ENCODE measurements around the gene PGAM5.
"Not testable (repeated sequence)": the region's sequence is repeated elsewhere in the genome, so short reads cannot be mapped to it uniquely, and the experiment has no call there.

PGAM5 gene

DNA sequence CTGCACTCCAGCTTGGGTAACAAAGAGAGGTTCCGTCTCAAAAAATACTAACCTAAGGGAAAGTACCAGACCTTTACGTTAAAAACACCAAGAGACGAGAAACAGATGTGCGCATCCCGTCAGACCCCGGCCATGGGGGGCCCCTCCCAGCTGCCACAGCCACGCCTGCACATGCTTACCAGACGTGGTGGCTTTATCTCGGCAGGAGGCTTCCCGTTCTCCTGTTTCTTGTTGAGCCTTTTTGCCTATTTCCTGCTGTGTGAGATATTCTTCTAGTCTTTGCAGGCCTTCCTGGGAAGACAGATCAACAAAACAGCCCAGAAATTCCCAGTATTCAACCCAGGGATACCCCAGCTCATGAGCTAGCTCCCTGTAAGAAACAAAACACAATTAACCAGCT, 23.6 kb downstream of the PGAM5 start:
- no peak for DNase-seq
- no peak overlapping the region for H3K27ac Mint-ChIP-seq
- no peak overlapping the region for H3K4me3 Mint-ChIP-seq
- peaks cover 73% of the 10 kb centered on the region for H3K36me3 Mint-ChIP-seq (ENCODE audit: insufficient read depth)
- H3K9me3 Mint-ChIP-seq, result peaks cover 0 to 6% of the 10 kb centered on the region in 2 donors
- ATAC-seq (replicated peaks), result no peak
- peaks cover 0 to 4% of the 10 kb centered on the region in 2 donors for H3K4me1 Mint-ChIP-seq (ENCODE audit: low read depth in 2 of 2)
- H3K27me3 Mint-ChIP-seq, result no peaks in the 10 kb centered on the region

DNA sequence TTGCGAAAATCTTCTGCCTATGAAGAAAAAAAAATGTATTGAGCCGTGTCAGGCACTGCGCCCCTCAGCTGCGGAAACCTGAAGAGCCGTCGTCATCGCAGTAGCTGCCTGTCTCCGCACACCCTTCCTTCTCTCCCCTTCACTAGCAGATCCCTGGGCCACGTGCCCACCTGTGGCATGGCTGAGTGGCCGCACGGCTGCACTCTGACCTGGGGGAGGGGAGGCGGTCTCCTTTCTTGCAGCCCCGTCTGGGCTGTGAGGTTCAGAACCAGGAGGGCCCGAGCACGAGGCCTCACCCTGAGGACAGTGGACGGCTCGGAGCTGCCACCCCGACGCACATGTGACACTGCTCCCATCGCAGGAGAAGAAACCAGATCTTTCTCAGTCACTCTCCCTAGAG, 24.9 kb downstream of the PGAM5 start:
- Mint-ChIP-seq H3K4me1 (ENCODE audit: low read depth in 2 of 2) (peaks cover 0 to 5% of the 10 kb centered on the region in 2 donors), H3K4me3 (no peak overlapping the region)
- ATAC-seq (replicated peaks), result no peak

GRCh38 chr12:132736378-132736777, 25.7 kb downstream of the PGAM5 start:
- peaks cover 0 to 6% of the 10 kb centered on the region in 2 donors for H3K9me3 Mint-ChIP-seq
- no peak overlapping the region for H3K4me3 Mint-ChIP-seq
- peaks cover 0 to 5% of the 10 kb centered on the region in 2 donors for H3K4me1 Mint-ChIP-seq (ENCODE audit: low read depth in 2 of 2)
- peaks cover 82% of the 10 kb centered on the region for H3K36me3 Mint-ChIP-seq (ENCODE audit: insufficient read depth)
- no peak overlapping the region for H3K27ac Mint-ChIP-seq
- DNase-seq (no peak), ATAC-seq (replicated peaks) (no peak)
- no peaks in the 10 kb centered on the region for H3K27me3 Mint-ChIP-seq

More for the DNA sequence above, 24.9 kb downstream of the PGAM5 start:
- Mint-ChIP-seq H3K27ac (peak overlapping the region in 1 of 2 donors; percentile 38), H3K36me3 (ENCODE audit: insufficient read depth) (peaks cover 79% of the 10 kb centered on the region), H3K27me3 (no peaks in the 10 kb centered on the region), H3K9me3 (peaks cover 0 to 6% of the 10 kb centered on the region in 2 donors)
- no peak for DNase-seq

GRCh38 chr12:132736913-132737312, 26.3 kb downstream of the PGAM5 start:
- Mint-ChIP-seq H3K27me3 (no peaks in the 10 kb centered on the region), H3K36me3 (ENCODE audit: insufficient read depth) (peaks cover 81% of the 10 kb centered on the region), H3K9me3 (peaks cover 0 to 2% of the 10 kb centered on the region in 2 donors), H3K27ac (no peak overlapping the region), H3K4me3 (no peak overlapping the region), H3K4me1 (ENCODE audit: low read depth in 2 of 2) (peaks cover 0 to 2% of the 10 kb centered on the region in 2 donors)
- DNase-seq, result no peak
- ATAC-seq (replicated peaks), result no peak

DNA sequence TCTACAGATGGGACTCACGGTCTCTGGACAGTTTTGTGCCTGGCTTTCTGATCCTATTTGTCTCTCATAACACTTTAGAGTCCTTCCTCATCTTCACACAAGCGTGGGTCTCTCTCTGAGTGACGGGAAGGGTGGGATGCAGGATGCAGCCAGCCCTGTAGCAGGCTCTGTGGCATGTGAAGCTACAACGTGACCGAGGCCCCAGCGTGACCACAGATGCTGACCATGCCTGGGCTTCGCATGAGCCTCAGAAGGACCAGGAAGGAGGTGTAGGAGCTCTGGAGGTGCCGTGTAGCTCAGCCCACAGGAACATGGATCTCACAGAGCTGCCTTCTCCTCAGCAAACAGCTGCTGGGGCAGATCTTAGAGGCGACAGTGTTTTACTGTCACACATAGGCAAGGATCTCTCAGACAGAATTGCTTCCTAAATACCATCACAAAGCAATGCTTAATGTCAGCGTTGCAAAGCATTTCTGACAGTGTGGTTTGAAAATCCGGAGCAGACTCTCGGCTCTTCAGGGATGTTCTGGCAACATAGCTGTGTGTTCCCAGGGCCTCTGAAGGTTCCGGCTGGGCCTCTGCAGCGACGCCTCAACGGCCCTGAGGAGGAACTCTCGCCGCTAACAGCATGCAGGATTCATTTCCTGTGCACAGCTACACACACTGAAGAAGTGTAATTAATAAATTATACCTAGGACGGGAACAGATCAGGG, 29.1 kb downstream of the PGAM5 start:
- H3K4me3 Mint-ChIP-seq, result no peak overlapping the region
- ATAC-seq (replicated peaks) (no peak), DNase-seq (no peak)
- H3K36me3 Mint-ChIP-seq (ENCODE audit: insufficient read depth), result peaks cover 84% of the 10 kb centered on the region
- H3K9me3 Mint-ChIP-seq, result no peaks in the 10 kb centered on the region
- H3K4me1 Mint-ChIP-seq (ENCODE audit: low read depth in 2 of 2), result peaks cover 11 to 13% of the 10 kb centered on the region in 2 donors
- H3K27me3 Mint-ChIP-seq, result no peaks in the 10 kb centered on the region
- H3K27ac Mint-ChIP-seq, result peak overlapping the region in 1 of 2 donors; percentile 80

GRCh38 chr12:132740313-132740646, 29.6 kb downstream of the PGAM5 start:
- H3K27ac Mint-ChIP-seq, result peak overlapping the region; percentile 75 to 80
- H3K4me1 Mint-ChIP-seq (ENCODE audit: low read depth in 2 of 2), result peaks cover 11 to 13% of the 10 kb centered on the region in 2 donors
- peaks cover 84% of the 10 kb centered on the region for H3K36me3 Mint-ChIP-seq (ENCODE audit: insufficient read depth)
- DNase-seq (no peak), ATAC-seq (replicated peaks) (no peak)
- H3K27me3 Mint-ChIP-seq, result no peaks in the 10 kb centered on the region
- H3K4me3 Mint-ChIP-seq, result no peak overlapping the region
- no peaks in the 10 kb centered on the region for H3K9me3 Mint-ChIP-seq

- Mint-ChIP-seq H3K36me3 (ENCODE audit: insufficient read depth) (peaks cover 84% of the 10 kb centered on the region), H3K4me3 (no peak overlapping the region), H3K27ac (peak overlapping the region; percentile 75 to 80)
These were observed 30.0 kb downstream of the PGAM5 start for GRCh38 chr12:132740652-132741051.

DNA sequence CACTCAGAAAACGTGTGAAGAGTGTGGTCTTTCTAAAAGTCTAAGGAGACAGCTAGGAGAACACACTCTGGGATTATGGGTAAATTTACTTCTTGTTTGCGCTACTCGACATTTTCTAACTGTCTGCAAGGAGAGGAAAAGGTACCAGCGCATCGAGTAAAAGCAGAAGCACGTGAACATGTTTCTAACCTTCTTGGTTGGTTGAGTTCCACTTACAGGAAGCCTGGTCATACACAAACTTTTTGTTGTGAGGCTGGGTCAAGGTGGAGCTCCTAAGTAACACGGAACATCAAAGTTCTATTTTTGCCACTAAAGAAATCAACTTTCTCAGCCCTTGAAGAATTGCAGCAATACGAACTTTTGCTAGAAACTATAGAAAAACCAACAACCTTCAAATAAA, 31.0 kb downstream of the PGAM5 start:
- ATAC-seq (replicated peaks) (no peak), DNase-seq (no peak)
- Mint-ChIP-seq H3K27me3 (no peaks in the 10 kb centered on the region), H3K4me3 (no peak overlapping the region), H3K36me3 (ENCODE audit: insufficient read depth) (peaks cover 84% of the 10 kb centered on the region), H3K4me1 (ENCODE audit: low read depth in 2 of 2) (peaks cover 11 to 13% of the 10 kb centered on the region in 2 donors), H3K9me3 (no peaks in the 10 kb centered on the region), H3K27ac (no peak overlapping the region)

More at GRCh38 chr12:132740652-132741051, 30.0 kb downstream of the PGAM5 start:
- Mint-ChIP-seq H3K4me1 (ENCODE audit: low read depth in 2 of 2) (peaks cover 11 to 13% of the 10 kb centered on the region in 2 donors), H3K27me3 (no peaks in the 10 kb centered on the region), H3K9me3 (no peaks in the 10 kb centered on the region)
- no peak for DNase-seq
- no peak for ATAC-seq (replicated peaks)

- H3K36me3 Mint-ChIP-seq (ENCODE audit: insufficient read depth), result peaks cover 88% of the 10 kb centered on the region
- no peak overlapping the region for H3K27ac Mint-ChIP-seq
- ATAC-seq (replicated peaks), result no peak
- H3K4me3 Mint-ChIP-seq, result no peak overlapping the region
- no peaks in the 10 kb centered on the region for H3K27me3 Mint-ChIP-seq
- H3K4me1 Mint-ChIP-seq (ENCODE audit: low read depth in 2 of 2), result peaks cover 12 to 13% of the 10 kb centered on the region in 2 donors
- no peak for DNase-seq
- H3K9me3 Mint-ChIP-seq, result no peaks in the 10 kb centered on the region
These were observed 33.2 kb downstream of the PGAM5 start for GRCh38 chr12:132743831-132744230.

GRCh38 chr12:132746613-132747012, 36.0 kb downstream of the PGAM5 start:
- no peaks in the 10 kb centered on the region for H3K9me3 Mint-ChIP-seq
- no peaks in the 10 kb centered on the region for H3K27me3 Mint-ChIP-seq
- peaks cover 90% of the 10 kb centered on the region for H3K36me3 Mint-ChIP-seq (ENCODE audit: insufficient read depth)
- ATAC-seq (replicated peaks) (no peak), DNase-seq (no peak)
- H3K27ac Mint-ChIP-seq, result no peak overlapping the region
- no peak overlapping the region for H3K4me3 Mint-ChIP-seq
- peaks cover 10 to 13% of the 10 kb centered on the region in 2 donors for H3K4me1 Mint-ChIP-seq (ENCODE audit: low read depth in 2 of 2)

DNA sequence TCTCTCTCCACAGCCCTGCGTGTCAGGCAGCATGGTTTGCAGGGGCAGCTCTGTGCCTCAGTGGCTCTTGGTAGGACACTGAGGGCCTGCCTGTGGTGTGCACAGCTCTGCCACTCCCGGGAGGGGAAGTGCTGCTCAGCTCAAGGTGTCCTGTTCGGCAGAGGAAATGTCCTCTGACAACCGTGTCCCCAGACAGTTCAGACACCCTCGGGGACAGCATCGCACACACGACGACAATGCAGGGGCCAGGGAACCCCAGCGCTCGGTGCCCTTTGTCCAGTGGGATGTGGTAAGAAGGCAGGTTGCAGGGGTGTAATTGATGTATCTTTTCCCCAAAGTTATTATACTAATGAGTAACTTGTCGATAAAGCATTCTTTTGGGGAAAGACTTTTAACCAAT, 36.8 kb downstream of the PGAM5 start:
- H3K4me3 Mint-ChIP-seq, result no peak overlapping the region
- no peaks in the 10 kb centered on the region for H3K27me3 Mint-ChIP-seq
- H3K27ac Mint-ChIP-seq, result no peak overlapping the region
- H3K36me3 Mint-ChIP-seq (ENCODE audit: insufficient read depth), result peaks cover 92% of the 10 kb centered on the region
- DNase-seq (no peak), ATAC-seq (replicated peaks) (no peak)
- peaks cover 10 to 13% of the 10 kb centered on the region in 2 donors for H3K4me1 Mint-ChIP-seq (ENCODE audit: low read depth in 2 of 2)
- H3K9me3 Mint-ChIP-seq, result no peaks in the 10 kb centered on the region

DNA sequence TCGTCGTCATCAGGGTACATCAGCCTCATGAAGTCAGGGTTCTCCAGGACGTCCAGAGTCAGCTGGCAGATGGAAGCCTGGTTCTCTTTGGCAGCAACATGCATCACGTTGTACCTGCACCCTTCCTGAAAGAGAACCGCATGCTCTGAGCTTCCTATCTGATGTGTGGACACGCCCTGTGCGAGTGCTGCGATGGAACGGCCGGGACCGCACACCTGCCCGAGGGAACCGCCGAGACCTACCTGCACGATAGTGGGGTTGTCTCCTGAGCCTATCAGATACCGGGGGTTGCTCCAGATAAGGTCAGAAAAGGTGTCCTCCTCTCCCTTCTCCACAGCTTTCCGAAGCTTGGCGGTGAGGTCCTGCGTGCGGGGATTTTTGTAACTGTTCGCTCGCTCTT, 37.3 kb downstream of the PGAM5 start:
- Mint-ChIP-seq H3K36me3 (ENCODE audit: insufficient read depth) (peaks cover 94% of the 10 kb centered on the region), H3K4me3 (no peak overlapping the region), H3K9me3 (no peaks in the 10 kb centered on the region), H3K27ac (no peak overlapping the region), H3K4me1 (ENCODE audit: low read depth in 2 of 2) (peaks cover 6 to 9% of the 10 kb centered on the region in 2 donors), H3K27me3 (no peaks in the 10 kb centered on the region)
- ATAC-seq (replicated peaks) (no peak), DNase-seq (no peak)

DNA sequence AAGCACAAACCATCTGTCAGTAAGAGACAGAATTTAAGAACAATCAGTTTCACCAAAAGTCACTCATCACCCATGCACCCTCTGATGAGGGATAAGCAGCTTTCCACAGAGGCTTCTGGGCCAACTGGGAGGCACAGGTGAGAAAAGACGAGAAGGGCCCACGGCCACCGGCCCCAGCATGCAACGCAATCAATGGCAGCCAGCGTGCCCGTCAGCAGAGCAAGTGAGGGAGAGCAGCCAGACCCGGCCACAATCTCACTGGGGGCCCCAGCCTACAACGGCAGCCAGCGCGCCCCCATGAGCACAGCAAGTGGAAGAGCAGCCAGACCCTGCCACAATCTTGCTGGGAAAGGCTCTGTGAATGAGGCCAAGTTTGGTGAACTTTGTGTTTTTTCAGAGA, 37.7 kb downstream of the PGAM5 start:
- H3K27me3 Mint-ChIP-seq, result no peaks in the 10 kb centered on the region
- no peak overlapping the region for H3K4me3 Mint-ChIP-seq
- no peak for DNase-seq
- H3K27ac Mint-ChIP-seq, result no peak overlapping the region
- ATAC-seq (replicated peaks), result no peak
- peaks cover 6% of the 10 kb centered on the region in 2 donors for H3K4me1 Mint-ChIP-seq (ENCODE audit: low read depth in 2 of 2)
- peaks cover 96% of the 10 kb centered on the region for H3K36me3 Mint-ChIP-seq (ENCODE audit: insufficient read depth)
- H3K9me3 Mint-ChIP-seq, result no peaks in the 10 kb centered on the region

- not testable (repeated sequence) for H3K9me3 Mint-ChIP-seq; H3K4me3 Mint-ChIP-seq; H3K27me3 Mint-ChIP-seq; ATAC-seq (replicated peaks); H3K4me1 Mint-ChIP-seq (ENCODE audit: low read depth in 2 of 2); H3K27ac Mint-ChIP-seq; DNase-seq
- H3K36me3 Mint-ChIP-seq (ENCODE audit: insufficient read depth), result peaks cover 80% of the 10 kb centered on the region
These were observed 43.0 kb downstream of the PGAM5 start for GRCh38 chr12:132753670-132754069.

Measured in effector memory CD8-positive, alpha-beta T cell (primary cell).